Effector memory CD4-positive, alpha-beta T cell (primary cell): ENCODE results near the gene ZNF407.

Experiments used
- DNase-seq, 3 donors: peaks; one replicate each; pipeline ENCODE4 v3.0.0-alpha.2; 2020
- H3K27ac ChIP-seq: 2 replicates; pipeline ENCODE4 v1.7.0; 2013; ENCODE audit warnings: mild to moderate bottlenecking, low read length, moderate library complexity; ENCODE audit not compliant: insufficient read depth, poor library complexity, severe bottlenecking
- H3K27me3 ChIP-seq: replicated peaks from 2 replicates; pipeline ENCODE4 v1.7.0; 2013; ENCODE audit warnings: mild to moderate bottlenecking, low read length; ENCODE audit not compliant: insufficient read depth, control insufficient read depth, poor library complexity, severe bottlenecking
- H3K36me3 ChIP-seq: 2 replicates; pipeline ENCODE4 v1.7.0; 2013; ENCODE audit warnings: mild to moderate bottlenecking, low read length, moderate library complexity; ENCODE audit not compliant: control insufficient read depth, insufficient read depth
- H3K4me1 ChIP-seq: 2 replicates; pipeline ENCODE4 v1.7.0; 2013; ENCODE audit warnings: low read length, mild to moderate bottlenecking; ENCODE audit not compliant: control insufficient read depth, insufficient read depth, poor library complexity, severe bottlenecking
- H3K4me3 ChIP-seq: 2 replicates; pipeline ENCODE4 v1.7.0; 2013; ENCODE audit warnings: low read length, low read depth, mild to moderate bottlenecking; ENCODE audit not compliant: insufficient read depth, poor library complexity, severe bottlenecking
- H3K9me3 ChIP-seq: 2 replicates; pipeline ENCODE4 v1.7.0; 2013; ENCODE audit warnings: mild to moderate bottlenecking, low read length, moderate library complexity; ENCODE audit not compliant: control insufficient read depth

ZNF407 gene

GRCh38 chr18:74623047-74623816 lies 25.6 kb downstream of the ZNF407 start:
- Histone ChIP-seq H3K4me3 (no peak overlapping the region), H3K4me1 (no peaks in the 10 kb centered on the region), H3K9me3 (no peaks in the 10 kb centered on the region), H3K27me3 (no peaks in the 10 kb centered on the region), H3K27ac (no peak overlapping the region), H3K36me3 (no peaks in the 10 kb centered on the region)
- DNase-seq = no peak

- no peaks in the 10 kb centered on the region for H3K9me3 ChIP-seq
- no peaks in the 10 kb centered on the region for H3K36me3 ChIP-seq
- H3K27me3 ChIP-seq = no peaks in the 10 kb centered on the region
- H3K4me3 ChIP-seq = no peak overlapping the region
- H3K4me1 ChIP-seq = no peaks in the 10 kb centered on the region
- DNase-seq = no peak
- no peak overlapping the region for H3K27ac ChIP-seq
Observed at GRCh38 chr18:74624466-74624865, 26.8 kb downstream of the ZNF407 start.

- Histone ChIP-seq H3K9me3 (no peaks in the 10 kb centered on the region), H3K27ac (no peak overlapping the region), H3K36me3 (no peaks in the 10 kb centered on the region), H3K27me3 (no peaks in the 10 kb centered on the region), H3K4me3 (no peak overlapping the region), H3K4me1 (no peaks in the 10 kb centered on the region)
- no peak for DNase-seq
Observed at GRCh38 chr18:74625157-74625556, 27.5 kb downstream of the ZNF407 start.

GRCh38 chr18:74626049-74626874 lies 28.6 kb downstream of the ZNF407 start:
- no peaks in the 10 kb centered on the region for H3K27me3 ChIP-seq
- no peak for DNase-seq
- H3K27ac ChIP-seq = no peak overlapping the region
- H3K9me3 ChIP-seq = no peaks in the 10 kb centered on the region
- no peak overlapping the region for H3K4me3 ChIP-seq
- H3K4me1 ChIP-seq = peaks cover 7% of the 10 kb centered on the region
- H3K36me3 ChIP-seq = no peaks in the 10 kb centered on the region

GRCh38 chr18:74630804-74631203 lies 33.1 kb downstream of the ZNF407 start:
- H3K27me3 ChIP-seq = no peaks in the 10 kb centered on the region
- H3K4me1 ChIP-seq = peaks cover 16% of the 10 kb centered on the region
- no peak overlapping the region for H3K4me3 ChIP-seq
- peaks cover 3% of the 10 kb centered on the region for H3K36me3 ChIP-seq
- H3K9me3 ChIP-seq = no peaks in the 10 kb centered on the region
- DNase-seq = no peak
- H3K27ac ChIP-seq = no peak overlapping the region

GRCh38 chr18:74631212-74631611 lies 33.5 kb downstream of the ZNF407 start:
- H3K27me3 ChIP-seq = no peaks in the 10 kb centered on the region
- H3K9me3 ChIP-seq = no peaks in the 10 kb centered on the region
- peaks cover 3% of the 10 kb centered on the region for H3K36me3 ChIP-seq
- H3K4me3 ChIP-seq = no peak overlapping the region
- no peak overlapping the region for H3K27ac ChIP-seq
- DNase-seq = no peak
- peaks cover 16% of the 10 kb centered on the region for H3K4me1 ChIP-seq

- H3K4me3 ChIP-seq = no peak overlapping the region
- H3K9me3 ChIP-seq = no peaks in the 10 kb centered on the region
- peaks cover 3% of the 10 kb centered on the region for H3K36me3 ChIP-seq
- H3K27me3 ChIP-seq = no peaks in the 10 kb centered on the region
- no peak for DNase-seq
- peak overlapping the region; percentile 26 for H3K27ac ChIP-seq
- H3K4me1 ChIP-seq = peaks cover 16% of the 10 kb centered on the region
Observed at GRCh38 chr18:74631623-74632350, 34.1 kb downstream of the ZNF407 start.

- no peak for DNase-seq
- Histone ChIP-seq H3K36me3 (peaks cover 3% of the 10 kb centered on the region), H3K9me3 (no peaks in the 10 kb centered on the region), H3K27me3 (no peaks in the 10 kb centered on the region), H3K4me1 (peaks cover 16% of the 10 kb centered on the region), H3K27ac (peak overlapping the region; percentile 26), H3K4me3 (no peak overlapping the region)
Observed at GRCh38 chr18:74632351-74632679, 34.6 kb downstream of the ZNF407 start.

- H3K27me3 ChIP-seq = no peaks in the 10 kb centered on the region
- H3K36me3 ChIP-seq = peaks cover 3% of the 10 kb centered on the region
- H3K4me1 ChIP-seq = peaks cover 16% of the 10 kb centered on the region
- H3K4me3 ChIP-seq = no peak overlapping the region
- no peak overlapping the region for H3K27ac ChIP-seq
- H3K9me3 ChIP-seq = no peaks in the 10 kb centered on the region
- no peak for DNase-seq
Observed at GRCh38 chr18:74632856-74633255, 35.2 kb downstream of the ZNF407 start.
